Parathyroid adenoma (tissue), 2 donors: ENCODE measurements around the gene USH2A.

Experiments used
- H2AFZ ChIP-seq: fragments of 300-600 bp; sonication (generic); one replicate; pipeline ENCODE4 v1.7.0; 2017; ENCODE audit warnings: antibody characterized with exemption, mild to moderate bottlenecking
- H3K27ac ChIP-seq: fragments of 300-600 bp; sonication (generic); one replicate; pipeline ENCODE4 v1.7.0; 2017
- H3K27me3 ChIP-seq: fragments of 300-600 bp; sonication (generic); one replicate; pipeline ENCODE4 v1.7.0; 2017; ENCODE audit warnings: low read length; ENCODE audit not compliant: control insufficient read depth, insufficient read depth
- H3K36me3 ChIP-seq: fragments of 300-600 bp; sonication (generic); one replicate; pipeline ENCODE4 v1.7.0; 2017; ENCODE audit warnings: low read length; ENCODE audit not compliant: control insufficient read depth, insufficient read depth
- H3K4me1 ChIP-seq: fragments of 300-600 bp; sonication (generic); one replicate; pipeline ENCODE4 v1.7.0; 2017; ENCODE audit warnings: control low read depth
- H3K4me2 ChIP-seq: fragments of 300-600 bp; sonication (generic); one replicate; pipeline ENCODE4 v1.7.0; 2017; ENCODE audit warnings: low read length
- H3K4me3 ChIP-seq: fragments of 300-600 bp; sonication (generic); one replicate; pipeline ENCODE4 v1.7.0; 2017; ENCODE audit warnings: low read depth, low read length
- H3K79me2 ChIP-seq: fragments of 300-600 bp; sonication (generic); one replicate; pipeline ENCODE4 v1.7.0; 2017; ENCODE audit warnings: control low read depth
- H3K9ac ChIP-seq: fragments of 300-600 bp; sonication (generic); one replicate; pipeline ENCODE4 v1.7.0; 2017; ENCODE audit warnings: mild to moderate bottlenecking
- H3K9me3 ChIP-seq: fragments of 300-600 bp; sonication (generic); one replicate; pipeline ENCODE4 v1.7.0; 2017; ENCODE audit warnings: low read length; ENCODE audit not compliant: control insufficient read depth
- TF ChIP-seq, protein P1 (sequence below): fragments of 300-600 bp; sonication (generic); IDR thresholded peaks from one replicate; pipeline ENCODE4 v1.7.0; 2017; ENCODE audit warnings: antibody characterized with exemption, mild to moderate bottlenecking
- donor health status: primary hyperparathyroidism.

Gene USH2A

DNA sequence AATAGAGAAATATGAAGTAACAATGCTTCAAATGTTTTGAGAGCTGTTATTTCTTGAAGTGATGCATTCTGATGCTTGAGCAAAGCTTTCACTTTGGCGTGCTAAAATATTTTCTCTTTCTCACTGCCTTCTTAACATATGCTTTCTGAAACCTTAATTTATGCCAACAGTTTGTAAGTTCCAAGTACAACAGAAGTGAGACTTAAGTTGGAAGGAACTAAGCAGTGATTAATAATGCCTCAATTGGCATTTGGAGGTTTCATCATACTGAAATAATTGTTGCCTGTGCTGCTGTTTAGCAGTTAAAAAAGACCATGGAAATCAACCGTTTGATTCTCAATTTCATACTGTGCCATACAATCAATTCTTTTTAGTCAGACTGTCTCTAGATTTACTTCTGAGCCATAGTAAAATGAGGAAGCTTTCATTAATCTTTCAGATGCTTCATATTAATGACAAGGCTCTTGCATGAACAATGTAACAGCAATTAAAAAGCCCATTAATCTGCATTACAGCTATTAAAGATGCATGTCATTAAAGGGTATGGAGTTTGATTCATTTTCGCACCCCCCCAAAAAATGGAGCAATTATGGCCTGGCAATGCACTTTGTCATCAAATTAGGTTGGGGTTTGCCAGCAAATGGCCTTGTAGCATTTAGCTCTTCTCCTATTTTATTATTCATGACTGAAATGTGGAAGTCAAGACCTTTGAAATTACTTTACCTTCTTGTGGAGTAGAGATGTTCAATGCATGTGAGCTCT lies 375.3 kb downstream of the USH2A start:
- TF ChIP-seq, protein P1, sequence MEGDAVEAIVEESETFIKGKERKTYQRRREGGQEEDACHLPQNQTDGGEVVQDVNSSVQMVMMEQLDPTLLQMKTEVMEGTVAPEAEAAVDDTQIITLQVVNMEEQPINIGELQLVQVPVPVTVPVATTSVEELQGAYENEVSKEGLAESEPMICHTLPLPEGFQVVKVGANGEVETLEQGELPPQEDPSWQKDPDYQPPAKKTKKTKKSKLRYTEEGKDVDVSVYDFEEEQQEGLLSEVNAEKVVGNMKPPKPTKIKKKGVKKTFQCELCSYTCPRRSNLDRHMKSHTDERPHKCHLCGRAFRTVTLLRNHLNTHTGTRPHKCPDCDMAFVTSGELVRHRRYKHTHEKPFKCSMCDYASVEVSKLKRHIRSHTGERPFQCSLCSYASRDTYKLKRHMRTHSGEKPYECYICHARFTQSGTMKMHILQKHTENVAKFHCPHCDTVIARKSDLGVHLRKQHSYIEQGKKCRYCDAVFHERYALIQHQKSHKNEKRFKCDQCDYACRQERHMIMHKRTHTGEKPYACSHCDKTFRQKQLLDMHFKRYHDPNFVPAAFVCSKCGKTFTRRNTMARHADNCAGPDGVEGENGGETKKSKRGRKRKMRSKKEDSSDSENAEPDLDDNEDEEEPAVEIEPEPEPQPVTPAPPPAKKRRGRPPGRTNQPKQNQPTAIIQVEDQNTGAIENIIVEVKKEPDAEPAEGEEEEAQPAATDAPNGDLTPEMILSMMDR, result no peak
- Histone ChIP-seq H2AFZ (no peak overlapping the region), H3K4me1 (no peaks in the 10 kb centered on the region), H3K9ac (no peak overlapping the region), H3K27ac (no peak overlapping the region), H3K4me3 (no peak overlapping the region), H3K79me2 (no peaks in the 10 kb centered on the region), H3K36me3 (no peaks in the 10 kb centered on the region), H3K4me2 (no peak overlapping the region), H3K27me3 (no peaks in the 10 kb centered on the region), H3K9me3 (no peaks in the 10 kb centered on the region)

DNA sequence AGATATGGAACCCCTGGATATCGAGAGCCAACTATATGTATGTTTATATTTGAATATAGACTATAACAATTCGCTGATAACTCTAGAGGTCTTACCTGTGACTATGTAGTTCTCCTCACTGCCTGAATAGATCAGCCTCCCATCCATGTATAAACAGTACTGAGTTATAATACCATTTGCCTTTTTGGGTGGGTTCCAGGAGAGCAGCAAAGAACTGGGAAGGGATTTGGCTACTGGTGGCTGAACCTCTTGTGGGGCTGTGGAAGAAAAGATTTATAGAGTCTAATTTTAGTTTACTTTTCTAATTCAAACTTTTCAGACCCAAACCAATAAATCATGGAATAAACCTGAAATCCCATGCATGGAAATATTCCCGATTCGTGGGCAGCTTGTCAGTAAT lies 376.9 kb downstream of the USH2A start:
- no peaks in the 10 kb centered on the region for H3K27me3 ChIP-seq
- H3K79me2 ChIP-seq, result no peaks in the 10 kb centered on the region
- no peaks in the 10 kb centered on the region for H3K4me1 ChIP-seq
- TF ChIP-seq, protein P1, result no peak
- H3K4me2 ChIP-seq, result no peak overlapping the region
- no peaks in the 10 kb centered on the region for H3K9me3 ChIP-seq
- no peak overlapping the region for H3K4me3 ChIP-seq
- H2AFZ ChIP-seq, result no peak overlapping the region
- H3K27ac ChIP-seq, result no peak overlapping the region
- H3K9ac ChIP-seq, result no peak overlapping the region
- H3K36me3 ChIP-seq, result no peaks in the 10 kb centered on the region

- Histone ChIP-seq H3K27me3 (no peaks in the 10 kb centered on the region), H3K9ac (no peak overlapping the region), H3K9me3 (no peaks in the 10 kb centered on the region), H3K79me2 (no peaks in the 10 kb centered on the region), H3K4me1 (no peaks in the 10 kb centered on the region), H3K27ac (no peak overlapping the region), H2AFZ (no peak overlapping the region), H3K36me3 (no peaks in the 10 kb centered on the region), H3K4me3 (no peak overlapping the region), H3K4me2 (no peak overlapping the region)
- TF ChIP-seq, protein P1, result no peak
These were observed 377.8 kb downstream of the USH2A start for GRCh38 chr1:216045400-216045799.

- H3K4me3 ChIP-seq, result no peak overlapping the region
- H3K79me2 ChIP-seq, result no peaks in the 10 kb centered on the region
- no peaks in the 10 kb centered on the region for H3K9me3 ChIP-seq
- no peak overlapping the region for H3K4me2 ChIP-seq
- H3K4me1 ChIP-seq, result no peaks in the 10 kb centered on the region
- H2AFZ ChIP-seq, result no peak overlapping the region
- H3K27me3 ChIP-seq, result no peaks in the 10 kb centered on the region
- H3K27ac ChIP-seq, result no peak overlapping the region
- no peak overlapping the region for H3K9ac ChIP-seq
- TF ChIP-seq, protein P1, result no peak
- no peaks in the 10 kb centered on the region for H3K36me3 ChIP-seq
These were observed 378.7 kb downstream of the USH2A start for GRCh38 chr1:216044538-216044937.

DNA sequence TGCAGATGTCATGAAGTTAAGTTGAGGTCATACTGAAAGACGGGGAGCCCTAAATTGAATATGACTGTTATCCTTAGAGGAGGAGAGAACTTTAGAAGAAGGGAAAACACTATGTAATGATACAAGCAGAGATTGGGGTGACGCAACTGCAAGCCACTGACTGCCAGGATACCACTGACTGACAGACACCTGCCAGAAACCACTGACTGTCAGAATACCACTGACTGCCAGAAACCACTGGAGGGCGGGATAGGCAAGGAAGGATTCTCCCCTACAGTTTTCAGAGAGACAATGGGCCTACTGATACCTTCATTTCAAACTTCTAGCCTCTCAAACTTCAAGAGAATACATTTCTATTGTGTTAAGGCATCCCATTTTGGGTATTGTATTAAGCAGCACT lies 388.7 kb downstream of the USH2A start:
- TF ChIP-seq, protein P1, result no peak
- Histone ChIP-seq H2AFZ (no peak overlapping the region), H3K27me3 (no peaks in the 10 kb centered on the region), H3K27ac (no peak overlapping the region), H3K9me3 (no peaks in the 10 kb centered on the region), H3K79me2 (no peaks in the 10 kb centered on the region), H3K4me2 (no peak overlapping the region), H3K4me3 (no peak overlapping the region), H3K4me1 (no peaks in the 10 kb centered on the region), H3K9ac (no peak overlapping the region), H3K36me3 (no peaks in the 10 kb centered on the region)
